GM18520 (cell line): Measurements from ENCODE around the gene SPOP.
"Not testable (repeated sequence)": the region's sequence is repeated elsewhere in the genome, so short reads cannot be mapped to it uniquely, and the experiment has no call there.

ENCODE experiments used
- ATAC-seq: cut with Tn5 transposase; IDR thresholded peaks from one replicate; pipeline ENCODE4 v1.9.1; 2021; ENCODE audit not compliant: unreplicated experiment

The SPOP gene

DNA sequence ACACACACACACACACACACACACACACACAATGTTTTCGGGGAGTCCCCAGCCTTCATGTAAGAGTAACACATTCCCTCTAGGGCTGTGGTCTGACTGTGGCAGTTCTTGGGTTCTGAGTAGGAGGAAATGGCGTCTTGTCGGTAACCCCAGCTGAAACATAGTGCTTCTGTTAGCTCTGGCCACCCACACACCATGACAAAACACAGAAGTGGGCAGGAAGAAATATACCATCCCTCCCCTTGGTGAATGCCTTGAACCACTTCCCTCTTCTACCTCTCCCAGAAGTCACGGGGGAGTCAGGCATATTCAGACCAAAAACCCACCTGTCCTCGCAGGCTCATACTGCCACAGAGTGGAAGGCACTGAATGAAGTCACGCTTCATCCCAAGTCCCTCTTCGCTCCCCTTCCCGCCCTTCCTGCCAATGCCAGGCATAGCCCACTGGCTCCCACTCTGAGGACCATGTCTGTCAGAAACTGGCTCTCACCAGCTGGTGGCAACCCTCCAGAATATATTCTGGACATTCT is 18.4 kb upstream of the SPOP start:
- ATAC-seq, result no peak

DNA sequence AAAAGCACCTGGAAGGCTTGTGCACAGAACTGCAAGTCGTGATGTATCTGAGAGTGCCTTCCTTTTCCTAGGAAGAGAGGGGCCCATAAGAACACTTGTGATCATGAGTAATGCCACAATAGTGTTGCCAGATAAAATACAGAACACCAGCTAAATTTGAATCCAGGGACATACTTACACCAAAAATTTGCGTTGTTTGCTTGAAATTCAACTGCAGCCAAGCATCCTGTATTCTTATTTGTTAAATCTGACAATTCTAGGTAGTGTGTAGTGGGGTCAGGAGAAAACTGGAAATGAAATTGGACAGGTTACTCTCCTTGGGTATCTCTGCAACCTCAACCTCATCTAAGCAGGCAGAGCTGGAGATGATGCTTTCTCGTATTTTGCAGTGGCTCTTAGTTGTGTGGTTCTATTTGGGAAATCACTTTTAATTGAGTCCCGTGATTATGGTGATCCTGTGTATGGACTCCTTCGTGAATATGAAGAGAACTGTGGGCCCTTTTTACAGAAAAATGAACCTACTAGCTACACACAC is 17.9 kb upstream of the SPOP start:
- ATAC-seq, result no peak

DNA sequence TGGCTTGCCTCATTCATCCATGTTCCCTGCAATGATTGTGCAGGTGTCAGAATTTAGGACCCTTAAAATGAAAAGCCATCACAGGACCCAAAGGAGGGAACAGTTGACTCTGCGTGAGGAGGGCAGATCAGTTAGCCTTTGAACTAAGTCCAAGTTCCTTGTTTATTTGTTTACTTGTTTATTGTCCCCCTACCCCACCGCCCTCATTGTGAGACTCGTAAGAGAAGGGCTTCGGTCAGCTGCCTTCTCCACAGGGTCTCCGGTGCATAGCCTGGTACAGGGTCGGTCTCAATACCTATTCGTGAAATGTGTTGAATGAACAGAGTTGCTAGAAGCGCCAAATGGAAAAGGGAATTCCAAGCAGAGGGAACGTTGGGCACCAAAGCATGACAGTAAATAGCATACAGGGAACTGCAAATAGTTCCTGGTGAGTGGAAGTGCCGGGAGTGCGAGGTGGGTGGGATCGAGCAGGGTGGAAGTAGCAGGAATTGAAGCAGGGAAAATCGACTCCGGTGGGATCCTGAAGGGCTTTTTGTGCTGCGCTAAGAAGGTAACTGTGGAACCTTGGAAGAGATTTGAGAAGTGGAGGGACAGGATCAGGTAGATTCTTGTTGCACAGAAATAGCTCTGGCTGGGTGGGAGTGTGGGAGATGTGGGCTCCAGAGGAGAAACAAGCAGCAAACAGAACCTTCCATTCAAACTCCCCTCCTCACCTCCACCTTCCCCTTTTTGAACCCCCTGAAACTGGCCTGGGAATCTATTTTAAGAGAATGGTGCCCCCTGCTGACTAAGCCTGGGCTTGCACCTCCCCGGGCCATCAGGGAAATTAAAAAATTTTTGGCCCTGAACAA is 17.2 kb upstream of the SPOP start:
- ATAC-seq, result no peak

DNA sequence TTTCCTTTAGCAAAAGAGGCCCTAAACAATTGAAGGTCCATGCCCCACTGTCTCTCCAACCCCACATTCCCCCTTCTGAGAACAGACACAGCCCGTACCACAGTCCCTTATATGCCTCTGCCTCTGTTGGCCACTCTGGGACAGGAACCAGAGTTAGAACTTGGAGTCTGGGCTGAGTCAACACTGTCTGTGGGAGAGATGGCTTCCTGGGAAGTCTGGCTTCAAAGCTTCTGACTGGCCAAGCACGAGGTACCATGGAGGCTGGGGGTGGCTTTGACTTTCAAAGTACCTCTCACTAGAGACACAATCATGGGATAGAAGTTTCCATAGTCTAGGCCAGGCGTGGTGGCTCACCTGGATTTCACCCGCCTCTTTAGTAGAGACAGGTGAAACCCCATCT is 14.9 kb upstream of the SPOP start:
- no peak for ATAC-seq

DNA sequence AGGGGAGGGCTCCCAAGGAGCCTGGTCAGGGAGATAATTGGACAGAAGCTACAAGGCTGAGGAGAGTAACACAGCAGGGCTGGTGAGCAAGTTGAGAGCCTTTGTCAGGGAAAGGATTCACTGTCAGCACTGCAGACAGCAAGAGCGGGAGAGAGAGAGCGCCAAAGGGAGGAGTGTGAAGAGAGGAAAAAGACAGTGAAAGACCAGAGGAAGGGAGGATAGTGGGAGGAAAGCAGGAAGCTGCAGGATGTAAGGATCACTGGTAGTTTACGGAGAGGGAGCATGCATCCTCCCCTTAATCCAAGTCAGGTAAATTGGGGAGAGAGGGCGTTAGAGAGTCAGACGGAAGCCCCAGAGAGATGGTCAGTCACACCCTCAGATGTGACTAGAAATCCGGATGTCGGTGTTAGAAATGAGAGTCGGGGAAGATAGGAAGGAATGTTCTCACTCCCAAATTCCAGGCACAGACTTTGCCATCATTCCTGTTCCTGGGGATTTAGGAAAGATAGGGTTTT is 13.8 kb upstream of the SPOP start:
- ATAC-seq, result no peak

DNA sequence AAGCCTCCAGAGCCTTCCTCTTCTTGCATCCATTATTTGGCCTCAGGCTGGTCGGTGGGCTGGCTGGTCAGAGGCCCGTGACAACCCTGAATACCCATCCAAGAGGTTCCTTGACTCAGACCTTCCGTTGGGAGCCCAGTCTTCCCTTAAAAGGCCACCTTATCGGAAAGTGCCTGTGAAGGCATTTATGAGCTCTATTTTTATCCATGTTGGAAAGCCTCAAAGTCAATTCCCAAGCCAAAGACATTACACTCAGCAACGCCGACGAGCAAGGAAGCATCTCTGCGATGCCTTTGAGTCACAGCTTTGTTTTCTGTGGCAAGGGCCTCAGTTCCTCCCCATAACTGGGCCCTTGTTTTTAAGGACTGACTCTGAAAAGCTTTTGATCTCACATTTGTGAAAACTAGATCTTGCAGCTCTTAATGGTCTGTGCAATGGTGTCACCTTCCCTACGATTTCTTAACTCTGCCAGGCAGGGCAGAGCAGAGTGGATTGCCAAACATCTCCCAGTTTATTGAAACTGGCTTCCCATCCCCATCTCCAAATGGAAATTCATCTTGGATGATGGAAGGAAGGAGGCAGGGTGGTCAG is 13.3 kb upstream of the SPOP start:
- ATAC-seq, result no peak

DNA sequence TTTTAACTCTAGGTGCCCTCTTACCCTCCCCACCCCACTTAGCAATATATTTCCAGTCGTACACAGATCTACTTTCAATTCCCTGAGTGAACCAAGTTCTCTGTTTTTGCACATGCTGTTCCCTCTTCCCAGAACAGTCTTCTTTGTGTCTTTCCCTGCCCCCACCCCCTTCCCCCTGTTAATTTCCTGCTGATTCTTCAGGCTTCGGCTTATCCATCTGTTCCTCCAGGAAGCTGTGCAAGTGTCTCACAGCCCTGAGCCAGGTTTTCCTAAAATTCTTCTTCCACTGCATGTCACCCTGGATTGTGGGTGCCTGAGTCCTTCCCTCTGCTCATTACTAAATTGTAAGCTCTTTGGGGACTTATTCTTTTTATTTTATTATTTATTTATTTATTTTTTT is 12.4 kb upstream of the SPOP start:
- no peak for ATAC-seq

DNA sequence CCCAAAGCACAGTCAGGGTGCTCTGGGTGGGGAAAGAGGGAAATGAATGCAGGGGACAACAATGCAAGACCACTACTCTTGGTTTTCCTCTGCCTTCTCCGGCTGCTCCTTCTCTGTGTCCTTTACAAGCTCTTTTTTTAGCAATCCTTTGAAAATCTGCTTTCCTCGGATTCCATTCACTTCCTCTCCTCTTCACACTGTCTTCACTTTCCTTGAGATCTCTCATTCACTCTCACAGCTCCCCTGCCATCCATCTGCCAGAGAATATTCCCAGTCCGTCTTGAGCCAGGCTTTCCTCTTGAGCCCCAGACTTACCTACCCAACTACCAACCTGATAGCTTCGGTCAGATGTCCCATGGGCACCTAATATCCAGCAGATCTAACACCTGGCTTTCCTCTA is 11.0 kb upstream of the SPOP start:
- no peak for ATAC-seq

DNA sequence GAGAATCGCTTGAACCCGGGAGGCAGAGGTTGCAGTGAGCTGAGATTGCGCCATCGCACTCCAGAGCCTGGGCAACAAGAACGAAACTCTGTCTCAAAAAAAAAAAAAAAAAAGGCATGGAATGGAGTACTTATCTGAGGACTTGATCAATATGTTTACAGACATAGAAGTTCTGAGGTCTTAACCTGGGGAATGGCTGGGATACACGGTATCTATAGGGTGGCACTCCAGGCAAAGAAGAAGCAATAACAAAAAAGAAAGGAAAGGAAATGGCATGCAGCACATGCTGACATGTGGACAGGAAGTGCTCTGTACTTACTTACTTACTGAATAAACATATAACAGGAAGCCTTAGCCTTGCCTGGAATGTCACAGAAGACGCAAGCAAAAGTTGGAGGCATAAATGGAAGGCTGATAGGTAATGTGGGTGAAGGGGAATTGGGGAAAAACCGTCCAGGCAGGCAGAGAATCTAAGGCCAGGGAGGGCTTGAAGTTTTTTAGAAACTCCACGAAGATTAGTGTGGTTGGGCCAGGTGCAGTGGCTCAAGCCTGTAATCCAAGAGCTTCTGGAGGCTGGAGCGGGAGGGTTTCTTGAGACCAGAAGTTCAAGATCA is 10.1 kb upstream of the SPOP start:
- no peak for ATAC-seq

DNA sequence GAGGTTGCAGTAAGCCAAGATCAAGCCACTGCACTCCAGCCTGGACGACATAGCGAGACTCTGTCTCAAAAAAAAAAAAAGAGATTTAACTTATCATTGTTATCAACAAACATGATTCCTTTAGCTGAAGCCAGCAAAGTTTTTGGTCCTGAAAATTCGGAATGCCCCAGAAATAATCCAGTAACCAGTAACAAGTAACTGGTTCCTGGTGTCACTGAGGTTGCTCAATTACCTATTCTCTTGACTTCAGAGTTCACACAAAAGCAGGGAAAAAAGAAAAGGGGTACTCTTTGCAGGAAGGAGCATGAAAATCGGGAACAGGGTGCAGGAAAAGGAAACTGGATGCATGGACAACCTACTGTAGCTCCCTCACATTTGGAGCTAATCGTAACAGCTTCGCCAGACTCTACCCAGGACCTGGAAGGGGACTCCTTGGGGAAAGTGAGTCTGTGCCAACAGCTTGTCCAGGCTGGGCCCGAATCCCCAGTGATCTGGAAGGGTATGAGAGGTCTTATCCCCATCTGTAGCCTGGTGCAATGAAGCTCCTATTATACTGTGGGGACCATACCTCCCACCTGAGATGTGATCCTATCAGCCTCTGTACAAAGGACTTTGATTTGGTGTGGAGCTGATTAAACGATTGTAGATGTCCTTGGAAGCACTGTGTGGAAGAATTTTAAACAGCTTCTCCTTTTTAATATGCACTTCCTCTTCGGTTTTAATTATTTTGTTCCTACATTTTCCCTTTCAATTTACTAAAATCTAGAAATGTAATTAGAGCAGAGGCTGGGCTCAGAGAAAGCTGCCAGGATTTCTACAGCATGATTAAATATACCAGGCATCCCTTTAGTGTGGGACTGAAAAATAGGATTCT is 3.4 kb upstream of the SPOP start:
- ATAC-seq, result no peak

DNA sequence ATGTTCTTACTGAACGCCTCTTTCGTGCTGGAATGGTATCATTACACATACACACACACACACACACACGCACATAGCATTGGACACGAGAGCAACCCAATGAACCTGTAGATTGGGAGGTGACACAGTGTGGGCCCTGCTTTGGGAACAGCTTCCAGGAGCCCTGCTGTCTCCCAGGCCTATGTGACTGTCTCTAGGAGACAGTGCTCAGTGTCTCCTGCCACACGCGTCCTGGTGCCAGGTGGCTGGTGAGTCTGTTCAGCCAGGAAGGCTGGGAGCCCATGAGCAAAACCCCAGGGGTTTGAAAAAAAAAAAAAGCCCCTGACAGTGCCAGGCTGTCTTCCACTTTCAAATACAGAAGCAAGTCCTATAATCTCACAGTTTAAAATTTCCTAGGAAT is 2.4 kb upstream of the SPOP start:
- no peak for ATAC-seq

DNA sequence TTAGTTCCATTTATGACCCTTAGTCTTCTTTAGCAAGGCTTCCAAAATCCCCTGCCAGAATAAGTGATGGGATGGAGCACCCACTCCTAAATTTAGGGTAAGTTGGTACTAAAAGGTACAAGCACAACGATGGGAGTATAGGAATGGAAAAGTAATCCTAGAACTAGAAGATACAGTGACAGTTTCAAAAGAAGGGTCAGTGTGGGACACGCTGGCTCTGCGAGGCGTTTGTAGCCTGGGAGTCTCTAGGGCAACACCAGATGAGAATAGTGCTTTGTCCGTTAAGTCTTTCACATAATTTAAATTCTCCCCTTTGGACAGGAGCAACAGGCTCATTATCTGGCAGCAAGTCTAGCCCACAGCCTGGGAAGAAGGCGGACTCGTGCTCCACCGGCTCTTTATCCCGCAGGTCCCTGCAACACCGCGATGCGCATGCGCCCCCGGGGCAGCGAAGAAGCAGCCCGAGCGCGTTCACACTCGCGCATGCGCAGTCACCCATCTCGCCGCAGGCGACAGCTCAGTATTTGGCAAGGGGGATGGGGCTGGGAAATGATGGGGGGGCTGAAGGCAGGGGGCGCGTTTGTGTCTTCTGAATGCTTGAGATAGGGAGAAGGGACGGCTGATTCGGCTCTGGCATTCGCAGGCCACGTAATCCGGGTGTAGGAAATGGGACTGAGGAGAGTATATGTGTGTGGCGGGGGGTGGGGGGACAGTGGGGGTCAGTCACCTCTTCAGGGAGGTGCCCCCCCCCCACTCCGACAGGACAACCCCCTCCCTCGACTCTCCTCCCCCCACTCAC is 564 bp downstream of the SPOP start:
- ATAC-seq, result peak; percentile 29

DNA sequence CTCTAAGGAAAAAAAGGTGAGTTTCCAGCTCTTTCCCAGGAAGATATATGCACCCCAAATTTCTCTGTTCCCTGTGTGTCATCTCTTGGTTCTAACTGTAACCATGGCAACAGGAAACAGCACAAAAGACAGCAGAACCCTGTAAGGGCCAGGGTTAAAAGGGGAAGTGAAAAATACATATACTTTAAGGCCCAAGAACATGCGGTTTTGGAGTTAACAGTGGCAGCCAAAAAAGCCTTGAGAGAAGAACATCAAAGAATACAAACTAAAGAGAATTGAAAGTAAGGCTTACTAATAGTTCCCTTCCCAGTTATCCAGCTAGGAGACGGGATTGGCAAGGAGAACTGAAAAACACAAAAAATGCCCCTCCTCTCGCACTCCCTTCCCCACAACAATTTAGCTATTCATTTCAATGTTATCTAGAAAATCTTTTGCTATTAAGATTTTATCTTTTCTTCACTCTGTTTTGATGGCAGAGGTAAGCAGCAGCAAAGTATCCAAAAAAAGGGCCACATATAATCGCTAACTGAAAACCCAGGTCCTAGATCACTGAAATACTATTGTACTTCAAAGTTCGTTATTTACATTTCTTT is 1.5 kb downstream of the SPOP start:
- peak; percentile 57 for ATAC-seq

DNA sequence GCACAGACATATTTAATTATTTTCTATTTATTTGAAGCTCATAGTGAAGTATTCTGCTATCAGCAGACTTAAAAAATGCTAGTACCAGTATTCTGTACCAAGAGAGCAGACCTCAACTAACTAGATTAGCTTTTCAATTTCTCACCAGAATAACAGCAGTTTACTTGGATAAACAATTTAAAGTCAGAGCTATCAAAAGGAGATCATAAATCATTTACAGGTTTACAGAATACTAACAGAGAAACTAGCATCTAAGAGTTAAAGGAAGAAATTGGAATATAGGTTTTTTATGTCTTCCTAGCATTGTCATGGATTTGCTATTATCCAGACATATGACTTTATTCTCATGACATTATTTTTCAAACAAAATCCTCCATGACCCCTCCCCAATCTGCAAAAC is 3.4 kb downstream of the SPOP start:
- ATAC-seq, result no peak

DNA sequence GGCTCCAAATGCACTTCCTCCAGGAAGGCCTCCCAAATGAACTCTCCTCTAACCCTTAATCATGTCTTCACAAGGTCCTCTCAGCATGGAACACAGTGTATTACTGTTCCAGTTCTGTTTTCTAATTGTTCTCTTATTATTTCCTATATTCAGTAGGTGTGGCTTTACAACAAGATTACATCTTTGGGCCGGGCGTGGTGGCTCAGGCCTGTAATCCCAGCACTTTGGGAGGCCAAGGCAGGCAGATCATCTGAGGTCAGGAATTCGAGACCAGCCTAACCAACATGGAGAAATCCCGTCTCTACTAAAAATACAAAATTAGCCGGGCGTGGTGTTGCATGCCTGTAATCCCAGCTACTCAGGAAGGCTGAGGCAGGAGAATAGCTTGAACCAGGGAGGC is 4.2 kb downstream of the SPOP start:
- not testable (repeated sequence) for ATAC-seq

DNA sequence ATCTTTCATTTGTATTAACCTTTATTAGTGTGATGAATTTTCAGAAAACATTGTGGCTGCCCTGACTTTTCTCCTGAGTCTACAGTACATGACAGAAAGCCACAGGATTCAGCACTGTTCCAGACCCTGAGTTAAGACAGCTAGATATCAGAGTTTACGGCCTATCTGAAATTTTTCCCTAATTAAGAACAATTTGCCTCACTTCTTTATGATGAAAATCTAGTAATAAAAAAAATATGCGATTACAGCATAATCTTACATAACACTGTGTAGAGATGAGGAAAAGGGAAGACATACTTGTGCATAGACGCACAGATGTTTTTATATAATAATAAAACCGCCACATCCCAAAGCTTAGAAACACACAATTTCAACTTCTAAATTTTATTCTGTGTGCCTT is 7.3 kb downstream of the SPOP start:
- no peak for ATAC-seq

DNA sequence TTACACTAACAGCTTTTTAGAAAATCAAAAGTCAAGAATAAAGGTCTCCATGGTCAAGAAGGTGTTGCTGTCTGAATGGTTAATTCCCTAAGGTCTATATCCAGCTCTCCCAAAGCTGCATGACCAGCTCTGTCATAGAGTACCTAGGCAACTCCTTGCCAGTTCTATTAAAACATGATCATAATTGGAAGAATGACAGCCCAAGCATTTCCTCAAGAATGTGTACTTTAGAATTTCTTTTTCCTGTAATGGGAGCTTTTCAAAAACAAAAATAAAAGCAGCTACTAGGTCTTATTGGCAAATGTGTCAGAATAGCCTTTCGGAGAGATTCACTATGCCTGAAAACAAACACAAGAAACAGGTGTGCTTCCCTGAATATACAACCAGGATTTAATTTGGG is 7.9 kb downstream of the SPOP start:
- ATAC-seq, result no peak

DNA sequence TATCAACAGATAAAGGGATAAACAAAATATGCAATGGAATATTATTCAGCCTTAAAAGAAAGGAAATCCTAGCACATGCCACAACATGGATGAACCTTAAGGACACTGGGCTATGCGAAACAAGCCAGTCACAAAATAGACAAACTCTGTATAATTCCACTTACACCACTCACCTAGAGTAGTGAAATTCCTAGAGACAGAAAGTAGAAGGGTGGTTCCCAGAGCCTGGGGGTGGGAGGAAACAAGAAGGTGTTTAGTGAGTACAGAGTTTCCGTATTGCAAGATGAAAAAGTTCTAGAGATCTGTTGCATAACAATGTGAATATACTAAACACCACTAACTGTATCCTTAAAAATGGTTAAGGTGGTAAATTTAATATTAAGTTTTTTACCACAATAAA is 10.0 kb downstream of the SPOP start:
- no peak for ATAC-seq

DNA sequence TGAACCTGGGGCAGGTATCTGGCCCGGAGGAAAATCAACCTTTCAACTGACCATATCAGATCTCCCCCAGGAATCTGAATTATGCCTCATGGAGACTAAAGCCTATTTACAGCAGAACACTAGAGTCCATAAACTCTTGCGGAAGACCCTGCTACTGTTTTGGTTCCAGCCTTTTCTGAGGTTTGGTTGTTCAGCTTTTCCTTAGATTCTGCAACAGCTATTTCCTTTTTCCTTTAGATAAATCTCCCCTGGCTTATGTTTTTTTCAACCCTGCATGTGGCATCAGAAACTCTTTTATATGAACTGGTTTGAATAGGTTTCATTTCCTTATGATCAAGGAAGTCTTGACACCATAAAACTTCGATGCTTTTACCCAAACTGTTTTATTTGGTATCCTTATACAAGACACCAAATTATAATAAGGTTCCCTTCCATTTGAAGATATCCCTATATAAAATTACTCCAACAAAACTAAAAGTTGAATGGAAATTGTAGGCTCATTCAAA is 13.1 kb downstream of the SPOP start:
- no peak for ATAC-seq
